HTERT RPE-1 (cell line): ENCODE results near the gene SPOCK1.
"Not testable (repeated sequence)": the region's sequence is repeated elsewhere in the genome, so short reads cannot be mapped to it uniquely, and the experiment has no call there.

Experiments used
- in situ Hi-C: fragments of 300-500 bp; cut with MboI; formaldehyde crosslinking; loops from 4 replicates; pipeline ENCODE4 v1.14.3; 2020; ENCODE audit warnings: low sequenced_read_pairs

The SPOCK1 gene

DNA sequence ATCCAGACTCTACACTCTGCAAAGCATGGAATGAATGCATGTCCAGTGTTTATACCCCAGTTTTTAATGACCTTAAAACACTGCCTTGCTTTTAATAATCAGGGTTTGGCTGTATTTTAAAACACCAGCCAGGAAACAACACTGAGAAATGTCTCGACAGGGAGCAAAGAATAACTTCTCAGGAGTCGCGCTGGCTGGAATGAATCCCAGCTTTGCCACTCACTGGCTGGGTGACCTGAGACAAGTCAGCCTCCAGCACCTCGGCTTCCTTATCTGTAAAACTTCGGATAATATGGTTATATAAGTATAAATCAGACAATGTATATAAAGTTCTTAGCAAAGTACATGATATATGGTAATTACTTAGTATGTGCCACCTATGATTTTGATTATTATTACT, 505.0 kb downstream of the SPOCK1 start:
- in situ Hi-C loops, result no loop called here

DNA sequence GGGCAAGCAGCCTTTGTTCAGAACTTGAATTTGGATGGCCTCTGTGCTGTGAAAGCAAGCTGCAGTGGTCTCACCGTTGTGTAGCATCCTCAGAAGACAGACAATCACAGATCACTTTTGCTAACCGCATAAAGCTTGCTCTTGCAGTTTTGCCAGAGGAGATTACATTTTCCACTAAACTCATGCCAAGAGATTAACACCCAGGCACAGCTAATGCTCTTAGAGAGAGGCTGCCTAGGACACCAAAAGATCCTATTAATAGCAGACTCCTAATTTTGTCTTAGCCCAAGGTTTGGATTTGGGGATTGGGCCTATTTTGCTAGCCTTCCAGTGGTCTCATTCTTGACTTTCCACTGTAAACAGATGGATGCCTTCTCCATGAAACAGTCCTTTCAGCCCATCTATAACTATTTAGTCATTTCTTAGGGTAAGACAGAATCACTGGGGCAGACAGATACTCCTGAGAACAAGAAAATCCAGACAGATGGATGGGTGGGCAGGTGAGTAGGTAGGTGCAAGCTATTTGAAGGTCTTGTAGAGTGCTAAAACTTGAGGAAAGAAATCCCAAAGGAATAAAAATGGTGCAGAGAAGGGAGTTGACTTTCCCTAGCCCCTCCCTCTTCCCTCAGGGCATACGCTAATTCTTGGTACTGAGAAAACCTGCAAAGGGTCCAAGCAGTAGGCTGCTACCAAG, 506.2 kb downstream of the SPOCK1 start:
- in situ Hi-C loops, result no loop called here

DNA sequence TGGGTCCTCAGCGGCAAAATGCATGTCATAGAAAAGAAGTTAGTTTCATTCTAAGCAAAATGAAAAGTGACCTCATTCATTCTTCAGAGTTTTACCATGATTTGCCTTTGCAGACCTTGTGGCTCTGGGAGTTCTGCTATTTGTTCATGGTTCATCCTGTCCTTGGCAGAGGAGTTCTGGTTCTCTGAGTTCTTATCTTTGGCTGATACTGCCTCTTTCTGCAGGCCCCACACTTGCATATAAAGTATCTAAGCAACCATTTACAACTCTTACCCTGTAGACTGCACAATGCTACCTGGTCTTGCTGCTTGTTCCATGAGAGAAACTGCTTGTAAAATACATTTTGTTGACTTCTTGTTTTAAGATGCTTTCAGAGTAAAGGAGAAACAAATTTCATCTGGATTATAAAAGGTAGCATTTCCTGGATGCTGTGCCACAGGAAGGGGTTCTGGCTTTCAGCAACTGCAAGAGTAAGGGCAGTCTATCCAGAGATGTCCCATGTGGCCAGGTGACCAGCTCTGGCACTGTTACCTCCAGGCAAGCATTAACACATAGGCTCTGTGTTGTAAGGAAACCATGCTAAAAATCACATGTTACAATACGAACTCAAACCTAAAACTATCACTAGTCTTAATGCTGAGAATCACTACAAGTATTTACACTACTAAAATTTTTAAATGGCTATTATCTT, 513.2 kb downstream of the SPOCK1 start:
- in situ Hi-C loops, result no loop called here

DNA sequence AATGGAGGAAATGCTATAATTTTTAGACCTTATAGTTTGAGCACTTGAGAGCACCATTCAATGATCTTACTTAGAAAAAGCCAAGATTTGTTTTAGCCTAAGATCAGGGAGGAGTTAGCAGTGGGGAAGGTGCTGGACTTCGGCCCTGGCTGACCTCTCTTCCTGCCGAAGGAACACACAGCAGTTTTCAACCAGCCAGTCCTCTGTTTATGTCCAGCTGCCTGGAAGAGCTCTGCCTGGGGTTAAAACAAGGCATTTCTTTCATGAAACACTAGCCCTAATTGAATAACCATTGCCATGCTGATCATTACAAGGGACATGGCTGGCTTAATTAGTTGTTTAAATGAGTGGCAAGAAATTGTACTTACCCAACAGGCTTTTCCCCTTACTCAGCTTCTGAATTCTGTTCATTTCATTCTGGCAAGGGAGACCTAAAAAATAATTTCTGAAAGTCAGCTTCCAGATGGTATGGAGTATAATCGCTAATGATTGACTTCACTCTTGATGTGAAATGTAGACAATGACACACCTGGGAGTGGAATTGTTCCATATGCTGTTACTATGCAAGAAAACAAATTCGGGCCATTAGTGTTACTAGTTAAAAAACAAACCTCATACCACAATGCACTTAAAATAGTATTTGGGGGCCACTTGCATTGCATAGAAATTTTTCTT, 514.2 kb downstream of the SPOCK1 start:
- in situ Hi-C loops, result no loop called here

DNA sequence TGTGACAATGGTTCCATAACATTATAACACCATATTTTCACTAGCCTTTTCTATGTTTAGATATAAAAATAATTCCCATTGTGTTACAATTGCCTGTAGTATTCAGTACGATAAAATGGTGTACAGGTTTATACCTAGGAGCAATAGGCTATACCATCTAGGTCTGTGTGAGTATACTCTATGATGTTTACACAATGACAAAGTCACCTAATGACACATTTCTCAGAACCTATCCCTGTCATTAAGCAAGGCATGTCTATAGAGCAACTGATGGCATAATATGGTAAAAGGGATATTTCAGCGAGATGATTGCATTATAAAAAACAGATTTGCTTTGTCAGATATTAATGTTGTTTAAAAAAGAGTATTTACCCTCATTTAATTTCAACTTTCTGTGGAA, 517.2 kb downstream of the SPOCK1 start:
- in situ Hi-C loops, result no loop called here

DNA sequence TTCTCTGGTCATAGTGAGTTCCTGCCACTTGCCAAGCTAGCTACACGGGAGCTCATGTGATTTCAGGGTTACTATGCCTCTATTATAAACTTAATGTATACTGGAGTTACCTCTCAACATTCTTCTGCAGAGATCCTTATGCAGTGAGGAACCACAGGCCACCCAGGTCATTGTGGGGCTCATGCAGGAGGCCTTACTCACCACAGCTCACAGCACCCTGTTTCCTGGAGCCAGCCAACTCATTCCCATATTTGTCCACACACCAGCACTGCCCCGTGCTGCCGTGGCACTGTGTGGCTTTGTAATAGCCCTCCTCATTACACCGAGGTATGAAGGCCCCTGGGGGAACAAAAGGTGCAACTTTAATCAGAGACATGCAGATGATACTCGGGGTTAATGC, 520.0 kb downstream of the SPOCK1 start:
- in situ Hi-C loops, result no loop called here

DNA sequence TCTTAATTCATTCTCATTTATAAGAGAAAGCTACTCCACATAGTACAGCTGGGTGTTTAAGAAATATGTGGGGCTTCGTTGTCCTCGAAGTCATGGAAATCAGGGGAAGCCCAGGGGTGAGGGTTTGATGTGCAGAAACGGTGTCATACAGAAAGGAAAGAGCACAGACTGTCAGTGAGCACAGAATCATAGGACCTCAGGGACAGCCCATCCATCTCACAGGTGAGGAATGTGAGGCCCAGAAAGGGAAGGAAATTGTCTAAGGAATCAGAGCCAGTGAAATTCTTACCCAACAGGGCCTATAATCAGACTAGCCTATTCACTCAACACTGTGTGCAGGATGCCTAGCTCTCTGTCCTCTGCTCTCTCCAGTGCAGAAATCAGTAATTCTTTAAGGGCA, 535.6 kb downstream of the SPOCK1 start:
- in situ Hi-C loops, result no loop called here

DNA sequence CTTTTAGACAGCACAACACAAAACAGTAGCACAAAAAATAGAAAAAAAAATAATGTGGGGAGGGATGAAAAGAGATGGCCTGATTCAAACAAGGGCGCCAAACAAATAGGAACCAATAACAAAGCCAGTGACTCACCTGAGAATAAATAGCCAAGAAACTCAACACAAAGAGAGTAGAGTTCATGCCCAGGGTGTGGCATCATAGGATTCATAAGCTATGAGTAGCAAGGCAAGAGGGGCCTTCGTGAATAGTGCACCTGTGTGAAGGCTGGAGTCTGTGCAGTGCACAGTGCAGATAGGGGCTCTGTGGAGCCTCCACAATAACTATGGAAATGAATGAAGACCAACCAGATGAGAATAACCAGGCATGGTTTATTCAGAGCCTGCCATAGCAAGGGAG, 541.7 kb downstream of the SPOCK1 start:
- in situ Hi-C loops, result no loop called here

DNA sequence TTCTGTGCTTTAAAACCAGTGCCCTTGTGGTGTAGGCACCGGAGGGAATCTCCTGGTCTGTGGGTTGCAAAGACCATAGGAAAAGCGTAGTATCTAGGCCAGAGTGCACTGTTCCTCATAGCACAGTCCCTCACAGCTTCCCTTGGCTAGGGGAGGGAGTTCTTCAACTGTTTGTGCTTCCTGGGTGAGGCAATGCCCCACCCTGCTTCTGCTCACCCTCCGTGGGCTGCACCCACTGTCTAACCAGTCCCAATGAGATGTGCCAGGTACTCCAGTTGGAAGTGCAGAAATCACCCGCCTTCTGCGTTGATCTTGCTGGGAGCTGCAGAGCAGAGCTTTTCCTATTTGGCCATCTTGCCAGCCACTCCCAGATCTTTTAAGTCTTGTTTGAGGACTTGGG, 545.0 kb downstream of the SPOCK1 start:
- in situ Hi-C loops, result not testable (repeated sequence)

DNA sequence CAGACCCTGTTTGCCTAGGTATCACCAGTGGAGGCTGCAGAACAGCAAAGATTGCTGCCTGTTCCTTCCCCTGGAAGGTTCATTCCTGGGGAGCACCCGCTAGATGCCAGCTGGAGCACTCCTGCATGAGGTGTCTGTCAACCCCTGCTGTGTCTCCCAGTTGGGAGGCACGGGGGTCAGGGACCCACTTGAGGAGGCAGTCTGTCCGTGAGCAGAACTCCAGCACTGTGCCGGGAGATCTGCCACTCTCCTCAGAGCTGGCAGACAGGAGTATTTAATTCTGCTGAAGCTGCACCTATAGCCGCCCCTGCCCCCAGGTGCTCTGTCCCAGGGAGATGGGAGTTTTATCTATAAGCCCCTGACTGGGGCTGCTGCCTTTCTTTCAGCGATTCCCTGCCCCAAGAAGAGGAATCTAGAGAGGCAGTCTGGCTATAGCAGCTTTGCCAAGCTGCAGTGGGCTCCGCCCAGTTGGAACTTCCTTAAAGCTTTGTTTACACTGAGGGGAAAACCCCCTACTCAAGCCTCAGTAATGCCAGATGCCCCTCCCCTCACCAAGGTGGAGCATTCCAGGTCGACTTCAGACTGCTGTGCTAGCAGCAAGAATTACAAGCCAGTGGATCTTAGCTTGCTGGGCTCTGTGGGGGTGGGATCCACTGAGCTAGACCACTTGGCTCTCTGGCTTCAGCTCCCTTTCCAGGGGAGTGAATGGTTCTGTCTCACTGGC, 545.6 kb downstream of the SPOCK1 start:
- in situ Hi-C loops, result not testable (repeated sequence)

DNA sequence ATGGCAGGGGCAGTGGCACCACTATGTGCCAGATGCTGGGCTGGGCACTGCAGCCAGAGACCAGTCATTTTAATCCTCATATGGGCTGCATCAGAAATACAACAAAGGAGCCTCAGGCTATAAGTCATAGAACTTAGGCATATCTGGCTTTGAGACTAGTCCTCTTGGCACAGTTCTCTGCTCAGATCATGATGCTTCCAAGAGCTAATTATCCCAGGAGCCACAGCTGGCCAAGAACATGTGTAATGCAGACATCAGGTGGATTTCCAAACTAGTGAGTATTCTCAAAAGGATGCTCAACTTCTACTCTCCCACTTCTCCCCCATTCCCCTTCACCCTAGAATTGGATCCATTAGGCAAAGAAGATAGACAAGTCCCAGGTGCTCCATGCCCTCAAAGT, 571.6 kb downstream of the SPOCK1 start:
- in situ Hi-C loops, result no loop called here

DNA sequence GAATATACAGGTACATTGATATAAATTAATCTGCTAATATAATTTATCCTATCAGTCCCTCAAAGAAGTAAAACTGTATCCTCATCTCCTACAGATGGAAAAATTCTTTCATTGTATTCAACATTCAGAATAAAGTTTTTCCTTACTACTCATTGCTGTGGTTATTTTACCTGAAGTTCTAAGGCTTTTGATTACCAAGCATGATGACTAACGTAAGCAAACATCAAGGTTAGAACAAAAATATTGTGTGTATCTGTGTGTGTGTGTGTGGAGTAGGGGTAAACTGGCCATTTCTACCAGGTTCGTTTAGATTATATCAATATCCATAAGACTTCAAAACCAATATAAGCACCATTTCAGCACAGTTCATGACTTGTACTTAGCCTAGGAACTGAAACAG, 573.1 kb downstream of the SPOCK1 start:
- in situ Hi-C loops, result no loop called here
